Spleen (tissue), 11 donors: ENCODE results near the gene GYS1. TPM values are rescaled to one million over a fixed set of nuclear protein-coding genes. Genes with fewer than 3 reads are reported as not detected.

ENCODE experiments used
- DNase-seq: peaks from one replicate; pipeline ENCODE4 v3.0.0-alpha.2; 2020
- H3K27ac ChIP-seq, 8 donors: fragments of 200-600 bp; sonication (generic) in 7 of 8; 1 replicate in 4 of 8; 2 replicates in 4 of 8; pipeline versions ENCODE4 v1.5.0 to v1.8.0; 2016 to 2021; ENCODE audit warnings: inconsistent platforms in 4 of 8, mild to moderate bottlenecking in 4 of 8, moderate library complexity in 1 of 8
- H3K27me3 ChIP-seq, 7 donors: fragments of 200-600 bp; sonication (generic) in 6 of 7; replicated peaks in 1 of 7; 1 replicate in 4 of 7; 2 replicates in 3 of 7; pipeline versions ENCODE4 v1.5.0 to v1.8.0; 2016 to 2021; ENCODE audit warnings: inconsistent platforms in 3 of 7, mild to moderate bottlenecking in 1 of 7
- H3K36me3 ChIP-seq, 6 donors: fragments of 200-600 bp; sonication (generic) in 5 of 6; 1 replicate in 4 of 6; 2 replicates in 2 of 6; pipeline versions ENCODE4 v1.5.0 to v1.8.0; 2016 to 2021; ENCODE audit warnings: inconsistent platforms in 2 of 6
- H3K4me1 ChIP-seq, 6 donors: fragments of 200-600 bp; sonication (generic) in 5 of 6; 1 replicate in 3 of 6; 2 replicates in 3 of 6; pipeline versions ENCODE4 v1.5.0 to v1.8.0; 2016 to 2021; ENCODE audit warnings: inconsistent platforms in 3 of 6
- H3K4me3 ChIP-seq, 8 donors: fragments of 200-600 bp; sonication (generic) in 7 of 8; 1 replicate in 4 of 8; 2 replicates in 4 of 8; pipeline versions ENCODE4 v1.5.0 to v1.8.0; 2016 to 2021; ENCODE audit warnings: inconsistent platforms in 4 of 8, mild to moderate bottlenecking in 4 of 8, moderate library complexity in 2 of 8
- H3K9me3 ChIP-seq, 8 donors: fragments of 200-600 bp; sonication (generic) in 7 of 8; 1 replicate in 4 of 8; 2 replicates in 4 of 8; pipeline versions ENCODE4 v1.5.0 to v1.8.0; 2016 to 2021; ENCODE audit warnings: inconsistent platforms in 4 of 8
- CTCF ChIP-seq, 11 experiments: fragments of 200-600 bp in 7 of 11; fragments of 450-650 bp in 4 of 11; sonication (generic) in 4 of 11; IDR thresholded peaks in 8 of 11; conservative IDR thresholded peaks in 3 of 11; 1 replicate in 7 of 11; 2 replicates in 4 of 11; pipeline versions ENCODE4 v1.4.0 to v1.8.0; 2016 to 2021; ENCODE audit warnings: antibody characterized with exemption in 11 of 11, inconsistent platforms in 4 of 11, mild to moderate bottlenecking in 1 of 11
- POLR2A ChIP-seq, 3 donors: fragments of 450-650 bp; IDR thresholded peaks; one replicate each; pipeline ENCODE4 v1.5.1; 2017; ENCODE audit warnings: antibody characterized with exemption in 3 of 3, mild to moderate bottlenecking in 1 of 3
- POLR2AphosphoS5 ChIP-seq, 3 donors: sonication (generic); formaldehyde crosslinking; IDR thresholded peaks; one replicate each; pipeline ENCODE4 v1.5.1; 2017; ENCODE audit warnings: antibody characterized with exemption in 3 of 3
- whole genome bisulfite sequencing, 5 donors: extraction: QIAGEN DNeasy Blood & Tissue Kit in 3 of 5; methylation state at CpG; one replicate each; pipeline versions ENCODE4 v1.1.5 to v1.1.7; 2013 to 2018; 5-methylcytosine and 5-hydroxymethylcytosine counted together
- intact Hi-C: fragments of 100-400 bp; cut with DNase I; formaldehyde crosslinking; loops from one replicate; pipeline ENCODE4 v1.15.0; 2023; ENCODE audit warnings: low total_unique reads
- polyA plus RNA-seq, 3 donors: library from polyadenylated mRNA; stranded (reverse); fragments of 200-250 nt; gene quantifications; one replicate each; pipeline ENCODE4 v1.2.1, GENCODE V29; 2013
- total RNA-seq, 7 donors: library from RNA; depleted of rRNA in 3 of 7; stranded (reverse); fragments of >200 nt in 3 of 7; fragmentation: NEBNext Ultra II Directional in 4 of 7; extraction: Animal tissue kit (Norgen Biotek cat#: 25700) in 4 of 7; gene quantifications; one replicate each; pipeline versions ENCODE4 v1.1.0 to v1.2.1, GENCODE V29; 2016 to 2021
- donor health status: healthy with polysubstance abuse.
- donor health status: DM: no; HTN: no; CAD: no; lungs with moderate emphysema.
- donor health status: DM: no; HTN: no; CAD: no.
- donor health status: Bipolar disorder and iron deficiency.
- donor health status: healthy.
- donor health status: DM: no; HTN: no; CAD: no.
- donor health status: DM: yes; HTN: yes; CAD: no.

GYS1 gene
- total and polyA plus RNA-seq, 10 donors, result 11.9 to 47.1 (median 30.5) TPM

- Histone ChIP-seq H3K27me3 (no peaks in the 10 kb centered on the region), H3K36me3 (peaks cover 0 to 65% (median 19%) of the 10 kb centered on the region in 6 donors), H3K4me1 (peaks cover 13 to 43% (median 28%) of the 10 kb centered on the region in 6 donors), H3K4me3 (no peak overlapping the region), H3K9me3 (no peaks in the 10 kb centered on the region), H3K27ac (no peak overlapping the region)
- TF ChIP-seq CTCF (IDR thresholded peaks at IDR 0.05 in 8 of 11, conservative IDR thresholded peaks at IDR 0.05 in 3 of 11), result no peak
- TF ChIP-seq POLR2A (IDR thresholded peaks at IDR 0.05), result no peak
- TF ChIP-seq POLR2AphosphoS5 (IDR thresholded peaks at IDR 0.05), result no peak
- WGBS, 5 donors, result 86 to 93% (median 88%) methylated on average over 15 to 17 of the region's 17 CpGs
- no peak for DNase-seq
- intact Hi-C loops, result no loop called here
Measured at GRCh38 chr19:48989701-48990291, 3.3 kb downstream of the GYS1 start.

GRCh38 chr19:48988860-48989259 is 4.2 kb downstream of the GYS1 start:
- no peaks in the 10 kb centered on the region for H3K27me3 ChIP-seq
- H3K4me3 ChIP-seq, result no peak overlapping the region
- H3K27ac ChIP-seq, result no peak overlapping the region
- TF ChIP-seq POLR2AphosphoS5 (IDR thresholded peaks at IDR 0.05) (no peak), CTCF (IDR thresholded peaks at IDR 0.05 in 8 of 11, conservative IDR thresholded peaks at IDR 0.05 in 3 of 11) (no peak), POLR2A (IDR thresholded peaks at IDR 0.05) (no peak)
- WGBS, 5 donors, result 87 to 96% (median 92%) methylated on average over 9 of the region's 9 CpGs
- peaks cover 6 to 34% (median 19%) of the 10 kb centered on the region in 6 donors for H3K4me1 ChIP-seq
- no peaks in the 10 kb centered on the region for H3K9me3 ChIP-seq
- DNase-seq, result no peak
- intact Hi-C loops, result no loop called here
- peaks cover 0 to 74% (median 26%) of the 10 kb centered on the region in 6 donors for H3K36me3 ChIP-seq

- intact Hi-C loops, result no loop called here
- H3K27ac ChIP-seq, result no peak overlapping the region
- no peak overlapping the region for H3K4me3 ChIP-seq
- peaks cover 6 to 32% (median 19%) of the 10 kb centered on the region in 6 donors for H3K4me1 ChIP-seq
- TF ChIP-seq POLR2A (IDR thresholded peaks at IDR 0.05) (no peak), CTCF (IDR thresholded peaks at IDR 0.05 in 8 of 11, conservative IDR thresholded peaks at IDR 0.05 in 3 of 11) (no peak), POLR2AphosphoS5 (IDR thresholded peaks at IDR 0.05) (no peak)
- no peaks in the 10 kb centered on the region for H3K27me3 ChIP-seq
- peaks cover 0 to 80% (median 28%) of the 10 kb centered on the region in 6 donors for H3K36me3 ChIP-seq
- DNase-seq, result no peak
- no peaks in the 10 kb centered on the region for H3K9me3 ChIP-seq
- WGBS, 5 donors, result 92 to 97% (median 96%) methylated on average over 7 of the region's 7 CpGs
Measured at GRCh38 chr19:48988286-48988685, 4.8 kb downstream of the GYS1 start.

- intact Hi-C loops, result no loop called here
- Histone ChIP-seq H3K27me3 (no peaks in the 10 kb centered on the region), H3K4me3 (no peak overlapping the region), H3K27ac (no peak overlapping the region), H3K9me3 (no peaks in the 10 kb centered on the region), H3K4me1 (peaks cover 6 to 26% (median 14%) of the 10 kb centered on the region in 6 donors), H3K36me3 (peaks cover 0 to 89% (median 36%) of the 10 kb centered on the region in 6 donors)
- DNase-seq, result no peak
- TF ChIP-seq CTCF (IDR thresholded peaks at IDR 0.05 in 8 of 11, conservative IDR thresholded peaks at IDR 0.05 in 3 of 11) (no peak), POLR2A (IDR thresholded peaks at IDR 0.05) (no peak), POLR2AphosphoS5 (IDR thresholded peaks at IDR 0.05) (no peak)
- 82 to 92% (median 83%) methylated on average over 7 of the region's 7 CpGs for WGBS, 5 donors
Measured at GRCh38 chr19:48987323-48987722, 5.8 kb downstream of the GYS1 start.
